Measurements from ENCODE around the gene KCTD5. TPM values are rescaled to one million over a fixed set of nuclear protein-coding genes. Genes with fewer than 3 reads are reported as not detected.

KCTD5 gene
- total and polyA plus RNA-seq, 2 of the 8 experiments (the other 6 are each of a cell fraction or from before 2014, with no cell fraction given) = 26.6 to 31.8 TPM

- no peaks in the 10 kb centered on the region for H3K79me2 ChIP-seq (ENCODE audit: control insufficient read depth in 1 of 2, insufficient read depth in 2 of 2, low read length in 2 of 2)
- peaks cover 0 to 22% of the 10 kb centered on the region in 2 experiments for H4K20me1 ChIP-seq (replicated peaks in 1 of 2; ENCODE audit: control insufficient read depth in 1 of 2, insufficient read depth in 2 of 2, low read length in 2 of 2)
- H3K56ac ChIP-seq (replicated peaks; ENCODE audit: insufficient read length, low read depth, low read length) = no peak overlapping the region
- H4K5ac ChIP-seq (ENCODE audit: insufficient read length, low read depth, low read length) = no peak overlapping the region
- no peak overlapping the region for H2BK12ac ChIP-seq (ENCODE audit: low read depth, low read length)
- H3K79me1 ChIP-seq (ENCODE audit: low read depth, low read length) = no peaks in the 10 kb centered on the region
- no peak overlapping the region for H2AFZ ChIP-seq (ENCODE audit: low read length)
- no peak overlapping the region for H4K8ac ChIP-seq (ENCODE audit: extremely low read depth, insufficient read depth, low read length)
- POLR2A ChIA-PET (ENCODE audit: partially characterized antibody) = interaction anchor here (0.8 to 2.1 kb wide), 3 partner anchors 9 to 64 kb away, joined by 4 to 9 read pairs (median 7); partner anchors contain the start of gene KCTD5
- H2BK5ac ChIP-seq (ENCODE audit: low read depth, low read length) = no peak overlapping the region
- H3K23me2 ChIP-seq (ENCODE audit: low read depth, low read length) = no peaks in the 10 kb centered on the region
- H2AK5ac ChIP-seq (ENCODE audit: low read depth, low read length) = no peak overlapping the region
- FAIRE-seq (no peak), DNase-seq (ENCODE audit: low read depth in 1 of 2, low spot score in 2 of 2) (no peak)
- no peak overlapping the region for H3K23ac ChIP-seq (ENCODE audit: insufficient read length)
- no peaks in the 10 kb centered on the region for H3K4me1 ChIP-seq (replicated peaks in 1 of 4; ENCODE audit: control insufficient read depth in 3 of 4, insufficient read depth in 4 of 4, low read length in 3 of 4)
- no peak overlapping the region for H3K9ac ChIP-seq (replicated peaks in 1 of 4; ENCODE audit: extremely low read depth in 1 of 4, low read depth in 3 of 4, low read length in 3 of 4)
- no peak overlapping the region for H3K4me2 ChIP-seq (ENCODE audit: insufficient read depth in 1 of 2, low read depth in 2 of 2, low read length in 2 of 2)
- CTCF ChIA-PET (ENCODE audit: partially characterized antibody) = interaction anchor here (1.5 to 2.2 kb wide), 2 partner anchors 10 to 12 kb away, joined by 4 to 6 read pairs; no protein-coding TSS in a partner anchor
- WGBS, 2 experiments (ENCODE audit: extremely low coverage in 1 of 2, insufficient coverage in 1 of 2, insufficient read length in 1 of 2, insufficient replicate concordance in 2 of 2, low coverage in 1 of 2, low lambda C conversion rate in 2 of 2, missing lambda C conversion rate in 1 of 2) = 92% methylated on average over 13 of the region's 13 CpGs; no CpG with 5 or more reads in 1 of the 2 experiments
- no peaks in the 10 kb centered on the region for H3K9me3 ChIP-seq (ENCODE audit: insufficient read depth in 2 of 2, low read depth in 1 of 2, low read length in 1 of 2)
- H3K14ac ChIP-seq (ENCODE audit: insufficient read length) = no peak overlapping the region
- no peak overlapping the region for H4K91ac ChIP-seq (replicated peaks; ENCODE audit: insufficient read length, low read length)
- no peak overlapping the region for H3K4me3 ChIP-seq (ENCODE audit: extremely low read depth in 1 of 4, insufficient read depth in 2 of 4, low read depth in 3 of 4, low read length in 4 of 4)
- no peak overlapping the region for H2BK20ac ChIP-seq (ENCODE audit: low read length)
- H2BK120ac ChIP-seq (replicated peaks; ENCODE audit: low read depth, low read length) = no peak overlapping the region
- H3K27ac ChIP-seq (ENCODE audit: low read depth, low read length) = no peak overlapping the region
- H3K4ac ChIP-seq (replicated peaks; ENCODE audit: insufficient read length, low read depth, low read length) = no peak overlapping the region
- no peak overlapping the region for H3K18ac ChIP-seq (ENCODE audit: extremely low read depth, low read length)
- H3K36me3 ChIP-seq (ENCODE audit: control insufficient read depth in 2 of 4, insufficient read depth in 4 of 4, low read length in 3 of 4) = peaks cover under 1 to 24% (median 14%) of the 10 kb centered on the region in 4 experiments; a peak in 5 of 8 replicates
- H2BK15ac ChIP-seq (ENCODE audit: low read length) = no peak overlapping the region
- no peaks in the 10 kb centered on the region for H3K27me3 ChIP-seq (replicated peaks in 1 of 4; ENCODE audit: control insufficient read depth in 3 of 4, extremely low read depth in 1 of 4, insufficient read depth in 3 of 4, low read length in 3 of 4)
- TF ChIP-seq HDAC2 (IDR thresholded peaks at IDR 0.05; ENCODE audit: borderline replicate concordance in 1 of 2, low read depth in 2 of 2, low read length in 2 of 2) (no peak), EGR1 (IDR thresholded peaks at IDR 0.05; ENCODE audit: borderline replicate concordance, low read depth, low read length) (no peak), JUN (IDR thresholded peaks at IDR 0.05; ENCODE audit: low read depth, low read length) (no peak), JUND (IDR thresholded peaks at IDR 0.05; ENCODE audit: low read length) (no peak), NANOG (IDR thresholded peaks at IDR 0.05; ENCODE audit: insufficient read depth, low read depth, low read length, poor library complexity, severe bottlenecking) (no peak), EP300 (IDR thresholded peaks at IDR 0.05; ENCODE audit: borderline replicate concordance in 1 of 2, low read depth in 2 of 2, low read length in 2 of 2) (no peak), MAFK (IDR thresholded peaks at IDR 0.05; ENCODE audit: low read depth, low read length) (no peak), HDAC6 (IDR thresholded peaks at IDR 0.05; ENCODE audit: low read depth, low read length) (no peak), TBP (IDR thresholded peaks at IDR 0.05; ENCODE audit: low read depth, low read length) (no peak), RAD21 (IDR thresholded peaks at IDR 0.05 in 1 of 2, conservative IDR thresholded peaks at IDR 0.05 in 1 of 2; ENCODE audit: low read depth in 2 of 2, low read length in 2 of 2) (no peak), CEBPB (IDR thresholded peaks at IDR 0.05; ENCODE audit: low read depth, low read length) (no peak), USF2 (IDR thresholded peaks at IDR 0.05; ENCODE audit: low read length) (no peak)
Observed at GRCh38 chr16:2702438-2702825, 20.1 kb downstream of the KCTD5 start.
